HG02852 (cell line): ENCODE results near the gene ABHD5.

Experiments
- ATAC-seq: cut with Tn5 transposase; IDR thresholded peaks from one replicate; pipeline ENCODE4 v1.9.1; 2021; ENCODE audit warnings: mild to moderate bottlenecking, moderate library complexity; ENCODE audit not compliant: unreplicated experiment

ABHD5 gene

DNA sequence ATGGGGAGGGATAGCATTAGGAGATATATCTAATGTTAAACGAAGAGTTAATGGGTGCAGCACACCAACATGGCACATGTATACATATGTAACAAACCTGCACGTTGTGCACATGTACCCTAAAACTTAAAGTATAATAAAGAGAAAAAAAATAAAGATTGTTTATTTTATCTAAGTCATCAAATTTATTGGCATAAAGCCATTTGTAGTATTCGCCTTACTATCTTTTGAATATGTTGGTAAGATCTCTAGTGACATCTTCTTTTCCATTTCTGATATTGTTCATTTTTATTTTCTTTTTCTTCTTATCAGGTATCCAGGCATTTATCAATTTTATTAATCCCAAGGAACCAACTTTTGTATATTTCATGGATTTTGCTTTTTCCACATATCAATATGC, 5.8 kb upstream of the ABHD5 start:
- ATAC-seq, result no peak

DNA sequence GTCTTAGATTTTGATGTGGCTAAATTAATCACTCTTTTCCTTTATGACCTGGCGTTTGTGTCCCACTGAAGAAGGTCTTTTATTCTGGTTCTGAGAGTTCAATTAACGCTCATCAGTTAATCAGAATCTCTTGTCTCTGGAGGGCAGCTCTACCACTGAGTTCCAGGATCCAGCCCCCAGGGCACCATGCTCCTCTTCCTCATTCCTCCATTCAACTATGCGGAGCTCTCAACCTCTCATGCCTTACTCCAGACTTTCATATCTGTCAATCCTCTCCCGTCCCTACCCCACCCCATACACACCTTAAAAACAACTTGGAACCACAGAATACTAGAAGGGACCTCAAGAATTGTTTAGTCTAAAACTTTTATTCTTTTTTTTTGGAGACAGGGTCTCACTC, 4.8 kb upstream of the ABHD5 start:
- no peak for ATAC-seq

DNA sequence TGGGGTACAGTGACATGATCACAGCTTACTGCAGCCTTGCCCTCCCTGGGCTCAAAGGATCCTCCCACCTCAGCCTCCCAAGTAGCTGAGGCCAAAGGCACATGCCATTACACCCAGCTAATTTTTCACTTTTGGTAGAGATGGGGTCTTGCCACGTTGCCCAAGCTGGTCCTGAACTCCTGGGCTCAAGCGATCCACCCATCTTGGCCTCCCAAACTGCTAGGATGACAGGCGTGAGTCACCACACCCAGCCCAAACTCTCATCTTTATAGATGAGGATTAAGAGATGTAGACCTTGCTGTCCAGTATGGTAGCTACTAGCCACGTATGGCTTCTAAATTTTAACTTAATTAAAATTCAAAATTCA, 4.4 kb upstream of the ABHD5 start:
- no peak for ATAC-seq

DNA sequence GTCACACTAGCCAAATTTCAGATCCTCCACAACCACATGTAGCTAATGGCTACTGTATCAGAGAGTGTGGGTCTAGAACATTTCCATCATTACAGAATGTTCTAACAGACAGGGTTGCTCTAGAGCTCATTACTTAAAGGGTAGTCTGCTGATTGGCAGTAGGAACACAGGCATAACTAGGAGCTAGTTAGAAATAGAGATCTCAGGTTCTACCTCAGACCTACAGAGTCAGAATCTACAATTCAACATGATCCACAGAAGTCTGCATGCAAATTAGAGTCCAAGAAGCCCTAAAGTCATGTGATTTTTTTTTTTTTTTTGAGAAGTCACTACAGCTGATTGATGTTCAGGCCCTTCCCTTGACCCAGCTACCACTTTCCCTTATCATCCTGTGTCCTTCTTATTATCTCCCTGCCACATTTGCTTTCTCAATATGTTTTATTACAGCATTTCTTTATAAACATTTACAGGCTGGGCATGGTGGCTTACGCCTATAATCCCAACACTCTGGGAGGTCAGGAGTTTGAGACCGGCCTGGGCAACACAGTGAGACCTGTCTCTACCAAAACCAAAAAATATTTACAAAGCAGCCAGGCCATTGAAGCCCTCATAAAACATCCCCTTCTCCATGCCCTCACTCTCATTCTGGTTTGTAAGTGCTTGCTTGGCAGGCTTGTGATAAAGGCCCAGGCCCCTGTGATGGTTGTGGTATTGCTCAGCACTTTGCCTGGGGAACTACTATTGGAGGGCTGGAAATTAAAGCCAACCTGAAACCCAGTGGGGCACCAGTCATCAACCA, 3.8 kb upstream of the ABHD5 start:
- no peak for ATAC-seq

DNA sequence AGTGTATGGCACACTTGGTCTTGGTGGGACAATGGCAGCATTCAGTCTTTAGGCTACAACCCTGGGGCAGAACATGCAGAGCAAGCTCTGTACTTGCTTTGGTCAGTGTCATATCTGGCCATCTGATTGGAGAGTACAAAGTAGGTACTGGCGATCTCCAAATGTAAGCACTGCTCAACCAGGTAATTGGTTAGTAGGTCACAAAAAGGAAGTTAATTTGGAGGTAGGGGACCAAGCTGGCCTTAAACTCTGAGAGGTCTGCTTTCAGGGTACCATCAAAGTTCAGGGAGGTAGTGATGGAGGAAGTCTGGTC, 3.3 kb upstream of the ABHD5 start:
- no peak for ATAC-seq

DNA sequence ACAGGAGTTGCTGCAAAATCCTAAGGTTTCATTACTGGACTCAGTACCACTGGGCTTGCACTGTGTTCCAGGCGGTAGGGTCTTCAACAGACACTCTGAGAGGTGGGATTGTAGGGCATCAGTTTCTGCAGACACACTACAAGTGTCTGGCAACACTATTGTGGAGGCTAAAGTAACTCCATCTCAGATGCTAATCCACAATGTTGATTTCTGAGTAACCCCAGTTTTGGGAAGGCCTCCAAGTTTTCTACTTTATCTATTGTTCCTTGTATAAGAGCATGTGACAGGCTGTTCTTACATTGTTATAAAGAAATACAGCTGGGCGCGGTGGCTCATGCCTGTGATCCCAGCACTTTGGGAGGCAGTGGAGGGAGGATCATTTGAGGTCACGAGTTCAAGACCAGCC, 2.5 kb upstream of the ABHD5 start:
- no peak for ATAC-seq

DNA sequence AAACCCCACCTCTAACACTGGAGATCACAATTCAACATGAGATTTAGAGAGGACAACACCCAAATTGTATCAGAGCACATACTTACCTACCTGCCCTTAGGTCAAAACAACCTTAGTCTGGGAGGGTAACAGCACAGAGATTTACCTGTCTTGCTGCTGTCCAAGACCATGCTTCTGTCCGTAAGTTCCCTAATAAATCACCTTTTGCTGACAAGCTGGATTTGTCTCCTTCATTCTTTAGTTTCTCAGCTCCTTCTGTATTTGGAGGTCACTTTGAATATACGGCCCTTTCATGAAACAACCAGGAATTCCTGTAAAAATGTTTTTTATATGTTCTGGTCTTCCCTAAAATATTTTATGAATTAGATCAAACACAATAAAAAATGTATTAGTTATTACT, 1.6 kb upstream of the ABHD5 start:
- ATAC-seq, result no peak

DNA sequence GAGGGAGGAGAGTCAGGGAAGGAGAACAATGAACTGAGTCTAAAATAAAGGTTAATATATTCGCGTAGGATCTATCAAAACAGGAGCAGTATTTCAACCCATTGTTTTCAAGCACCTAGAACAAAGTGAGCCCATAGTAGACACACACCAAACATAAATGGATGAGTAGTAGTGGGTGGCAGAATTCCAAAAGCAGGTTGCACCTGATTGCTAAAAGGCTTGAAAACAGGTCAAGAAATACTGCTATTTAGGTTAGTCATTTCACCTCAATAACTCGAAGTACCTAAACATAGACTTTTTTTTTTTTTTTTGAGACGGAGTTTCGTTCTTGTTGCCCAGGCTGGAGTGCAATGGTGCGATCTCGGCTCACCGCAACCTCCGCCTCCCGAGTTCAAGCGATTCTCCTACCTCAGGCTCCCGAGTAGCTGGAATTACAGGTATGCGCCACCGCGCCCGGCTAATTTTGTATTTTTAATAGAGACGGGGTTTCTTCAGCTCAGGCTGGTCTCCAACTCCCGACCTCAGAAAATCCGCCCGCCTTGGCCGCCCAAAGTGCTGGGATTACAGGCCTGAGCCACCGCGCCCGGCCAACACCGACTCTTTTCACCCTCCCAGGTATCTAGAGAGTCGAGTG, 855 bp upstream of the ABHD5 start:
- ATAC-seq, result no peak

DNA sequence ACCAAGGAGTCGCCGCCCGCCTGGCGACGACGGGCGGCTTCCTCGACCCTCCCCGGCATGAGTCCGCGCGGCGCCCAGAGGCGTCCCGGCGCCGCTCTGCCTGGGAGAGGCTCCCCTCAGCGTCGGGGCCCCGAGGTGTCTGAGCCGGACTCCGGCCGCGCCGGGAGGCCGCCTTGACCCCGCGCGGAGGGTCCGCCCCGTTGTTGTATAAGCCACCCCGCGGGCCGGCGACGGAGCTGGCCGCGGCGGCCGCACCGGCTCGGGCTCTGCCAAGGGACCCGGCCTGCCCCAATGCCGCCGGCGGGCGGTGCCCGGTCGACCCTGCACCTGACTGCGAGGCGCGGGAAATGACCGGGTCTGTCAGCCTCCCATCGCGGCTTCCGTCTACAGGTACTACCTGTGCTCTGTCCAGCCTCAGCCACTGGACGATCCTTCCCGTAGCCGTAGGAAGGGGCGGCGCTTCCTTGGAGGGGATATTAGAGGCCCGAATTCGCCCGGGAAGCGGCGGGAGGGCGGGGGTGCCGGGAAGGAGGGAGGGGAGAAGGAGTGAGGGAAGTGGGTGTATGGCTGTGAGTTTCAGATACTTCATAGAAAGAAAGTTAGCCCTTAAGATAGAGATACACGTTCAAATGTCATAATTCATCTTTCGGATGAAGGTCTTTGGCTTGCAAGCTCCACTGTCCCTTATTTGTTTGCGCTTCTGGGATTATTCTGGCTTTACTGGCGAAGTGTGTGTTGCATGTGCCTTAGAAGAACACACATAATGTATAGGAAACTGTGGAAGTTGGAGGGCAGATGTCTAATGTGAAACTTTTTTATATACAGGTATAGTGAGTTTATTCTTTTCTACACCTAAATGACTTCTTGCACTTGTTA, 620 bp downstream of the ABHD5 start:
- ATAC-seq, result peak; percentile 30

DNA sequence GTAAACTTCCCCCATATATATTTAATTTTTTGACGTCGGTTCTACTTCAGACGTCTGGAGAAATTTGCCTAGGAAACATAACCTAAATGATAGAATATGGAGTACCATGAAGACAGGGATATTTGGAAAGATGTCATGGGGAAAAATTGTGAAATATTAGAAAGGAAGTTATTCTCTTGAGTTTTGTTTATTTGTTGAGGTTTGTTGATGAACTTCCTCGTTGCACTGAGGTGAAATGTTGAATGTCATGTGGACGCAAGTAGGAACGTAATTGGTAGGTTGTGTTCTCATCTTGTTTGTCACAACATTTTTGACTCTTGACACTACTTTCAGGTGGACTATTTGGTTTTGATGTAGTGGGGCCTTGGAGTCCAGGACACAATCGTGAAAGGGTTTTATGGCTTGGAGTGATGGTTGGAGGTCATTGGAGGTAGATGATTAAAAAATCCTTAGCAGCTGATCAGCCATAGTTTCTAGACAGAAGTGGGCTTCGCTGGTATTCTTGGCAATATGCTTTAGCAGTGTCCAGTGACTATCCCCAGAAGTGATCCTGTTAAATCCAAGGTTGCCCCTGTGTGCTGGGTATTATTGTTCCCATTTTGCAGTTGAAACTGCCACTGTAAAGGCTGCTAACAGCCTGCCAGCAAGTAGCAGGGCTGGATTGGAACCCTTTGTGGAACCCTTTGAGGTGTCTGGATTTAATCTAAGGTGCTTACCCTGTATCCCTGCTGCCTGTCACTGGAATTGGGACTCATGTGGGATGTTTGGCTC, 1.5 kb downstream of the ABHD5 start:
- ATAC-seq, result no peak

DNA sequence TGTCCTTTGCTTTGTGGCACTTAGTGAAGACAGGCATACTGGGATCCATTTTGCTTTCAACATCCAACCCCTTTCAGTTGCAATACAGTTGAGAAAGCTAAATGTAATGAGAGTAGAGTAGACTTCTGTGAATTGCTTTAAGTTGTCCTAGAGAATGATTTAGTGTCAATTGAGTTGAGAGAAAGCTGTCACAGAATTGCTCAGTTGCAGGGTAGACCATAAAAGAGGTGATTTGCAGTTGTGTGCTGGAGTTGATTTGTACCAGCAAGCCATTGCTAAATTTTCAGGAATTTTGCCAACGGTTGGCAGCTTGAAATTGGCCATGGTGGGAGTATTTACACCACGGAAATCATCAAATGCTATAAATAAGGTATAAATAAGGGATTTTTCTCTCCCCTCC, 2.2 kb downstream of the ABHD5 start:
- no peak for ATAC-seq

DNA sequence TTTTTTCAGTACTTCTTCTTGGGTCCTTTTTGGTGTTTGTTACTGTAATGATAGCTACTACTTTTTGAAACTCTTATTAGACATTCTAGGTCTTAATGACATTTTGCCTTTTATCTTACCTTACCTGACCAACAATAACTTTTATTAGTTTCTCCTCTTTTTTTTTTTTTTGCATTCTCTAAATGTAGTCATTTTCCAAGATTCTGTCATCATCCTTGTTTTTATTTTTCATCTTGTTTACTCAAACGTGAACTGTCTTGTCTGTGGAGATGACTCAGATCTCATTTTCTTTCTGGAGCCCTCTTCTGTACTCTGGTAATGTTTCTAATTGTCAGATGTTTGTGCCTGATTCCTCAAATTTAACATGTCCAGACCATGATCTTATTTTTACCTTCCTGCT, 2.9 kb downstream of the ABHD5 start:
- no peak for ATAC-seq

DNA sequence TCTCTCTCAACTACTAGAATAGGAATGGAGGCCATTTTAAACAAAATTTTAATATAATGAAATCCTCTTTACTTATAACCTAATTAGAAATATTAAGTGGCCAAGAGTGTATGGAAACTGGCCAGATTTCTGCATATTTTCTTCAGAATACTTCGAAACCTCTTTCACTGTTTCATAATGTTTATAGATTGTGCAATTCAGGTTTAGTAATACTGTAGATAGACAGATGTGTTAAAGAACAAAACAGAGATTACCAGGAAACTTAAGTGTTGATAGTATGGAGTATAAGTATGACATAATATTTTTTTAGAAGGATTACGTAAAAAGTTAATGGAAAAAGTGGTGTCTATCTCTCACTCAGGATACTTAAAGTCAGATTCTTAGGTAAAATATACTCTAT, 4.7 kb downstream of the ABHD5 start:
- ATAC-seq, result no peak

DNA sequence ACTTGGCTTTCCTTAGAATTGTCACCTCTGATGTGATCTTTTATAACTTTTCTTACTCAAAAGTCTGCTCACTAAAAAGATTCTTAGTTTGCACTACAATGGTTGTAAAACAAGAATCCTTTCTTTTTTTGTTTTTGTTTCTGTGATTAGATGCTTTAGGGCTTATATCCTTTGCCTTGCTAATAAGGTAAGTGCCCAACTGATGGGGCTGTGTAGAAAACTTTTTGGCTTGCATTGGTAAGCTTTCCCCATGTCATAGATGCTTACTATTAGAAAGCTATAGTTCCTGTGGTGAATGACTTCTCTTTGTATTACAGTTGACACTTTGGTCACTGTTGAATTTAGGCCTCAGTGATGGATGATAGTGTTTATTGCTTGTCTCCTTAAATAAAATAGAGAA, 5.1 kb downstream of the ABHD5 start:
- no peak for ATAC-seq

DNA sequence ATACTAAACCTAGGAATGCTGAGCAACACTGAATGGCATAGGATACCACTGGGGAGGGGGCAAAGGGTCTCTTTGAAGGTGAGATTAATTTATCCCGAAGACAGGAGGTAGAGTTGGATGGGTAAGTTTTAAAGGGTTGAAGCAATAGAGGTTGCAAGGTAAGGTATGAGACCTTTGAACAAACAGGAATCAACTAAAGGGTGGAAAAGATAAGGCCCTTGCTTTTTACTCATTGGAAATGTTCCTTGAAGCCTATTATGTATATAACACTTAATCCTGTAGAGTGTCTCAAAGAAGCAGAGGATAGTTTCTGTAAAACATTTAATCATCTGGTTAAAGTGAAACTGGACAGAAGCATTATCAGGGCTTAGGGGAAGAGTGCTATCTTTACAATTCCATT, 5.7 kb downstream of the ABHD5 start:
- ATAC-seq, result no peak

DNA sequence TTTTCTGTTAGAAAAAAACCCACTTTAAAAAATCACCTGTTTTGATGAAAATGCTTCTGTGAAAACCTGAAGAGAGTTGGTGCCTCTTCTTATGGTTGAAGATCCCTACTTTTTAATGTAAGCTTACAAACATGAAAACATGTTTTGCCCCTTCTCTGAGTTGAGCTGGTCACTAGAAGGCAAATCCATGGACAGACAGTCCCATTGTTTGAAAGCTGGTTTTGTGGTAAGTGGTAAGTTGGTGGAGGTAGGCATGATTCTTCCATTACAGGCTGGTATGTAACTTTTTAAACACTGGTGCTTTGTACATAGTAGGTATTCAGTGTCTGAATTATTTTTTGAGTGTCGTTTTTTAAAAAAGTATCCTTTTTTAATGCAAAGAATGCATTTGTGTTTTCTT, 6.1 kb downstream of the ABHD5 start:
- no peak for ATAC-seq

DNA sequence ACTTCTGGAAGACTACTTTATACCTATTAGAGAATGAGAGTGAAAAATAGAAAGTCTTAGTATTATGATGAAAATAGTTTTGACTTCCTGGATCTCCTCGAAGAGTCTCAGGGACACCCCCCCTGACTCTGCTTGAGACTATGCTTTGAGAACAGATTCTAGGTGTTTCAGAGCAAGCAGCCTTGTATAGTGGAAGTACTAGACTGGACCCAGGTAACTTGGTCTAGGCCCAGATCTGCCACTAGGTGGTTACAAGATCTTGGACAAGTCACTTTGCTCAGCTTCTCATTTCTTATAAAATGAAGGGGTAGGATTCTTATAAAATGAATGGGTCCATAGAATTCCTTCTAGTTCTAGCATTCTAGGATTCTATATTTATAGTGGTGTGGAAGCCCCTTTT, 9.1 kb downstream of the ABHD5 start:
- ATAC-seq, result peak; percentile 90

DNA sequence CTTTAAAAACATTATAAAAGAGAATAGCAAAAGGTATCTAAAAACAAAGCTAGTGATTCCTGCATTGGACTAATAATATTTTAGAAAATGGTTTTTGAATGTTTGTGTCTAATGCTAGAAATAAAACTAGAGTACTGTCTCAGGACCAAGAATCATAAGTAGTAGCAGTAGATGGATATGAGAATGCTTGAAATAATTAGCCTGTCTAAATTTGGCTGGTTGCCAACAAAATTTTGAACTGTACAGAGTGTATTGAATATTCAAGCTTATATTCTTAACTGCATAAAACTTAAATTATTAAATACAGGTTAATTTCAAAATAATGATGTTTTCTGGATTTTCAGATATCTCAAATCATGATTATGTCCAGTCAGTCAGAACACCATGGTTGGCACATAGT, 14.0 kb downstream of the ABHD5 start:
- ATAC-seq, result no peak

DNA sequence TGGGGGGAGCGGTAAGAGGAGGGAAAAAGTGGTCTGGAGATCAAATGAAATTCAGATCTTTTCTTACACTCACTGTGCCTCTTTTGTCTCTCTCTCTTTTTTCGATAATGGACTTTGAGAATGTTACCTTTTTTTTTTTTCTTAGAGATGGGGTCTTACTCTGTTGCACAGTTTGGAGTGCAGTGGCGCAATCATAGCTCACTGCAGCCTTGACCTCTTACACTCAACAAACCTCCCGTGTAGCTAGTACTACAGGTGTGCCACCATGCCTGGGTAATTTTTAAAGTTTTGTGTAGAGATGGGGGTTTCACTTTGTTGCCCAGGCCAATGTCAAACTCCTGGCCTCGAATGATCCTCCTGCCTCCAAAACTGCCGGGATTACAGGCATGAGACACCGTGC, 15.6 kb downstream of the ABHD5 start:
- no peak for ATAC-seq

DNA sequence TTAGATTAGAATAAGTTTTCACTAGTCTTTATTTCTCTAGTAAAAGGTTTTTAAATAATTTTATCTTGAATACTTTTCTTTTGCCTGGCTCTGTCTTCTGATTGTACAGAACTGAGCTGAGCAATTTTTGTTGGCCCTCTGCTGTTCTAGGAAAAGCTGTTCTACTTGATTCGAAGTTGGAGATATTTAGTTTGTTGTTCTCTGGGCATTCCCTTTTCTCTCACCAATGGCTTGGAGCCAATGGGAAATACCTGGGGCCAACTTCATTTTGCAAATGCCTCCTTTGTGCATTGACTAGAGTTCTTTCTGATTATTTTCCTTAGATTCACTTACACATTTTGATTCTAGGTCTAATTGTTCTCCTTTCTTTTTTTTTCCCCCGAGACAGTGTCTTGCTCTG, 16.5 kb downstream of the ABHD5 start:
- ATAC-seq, result no peak

DNA sequence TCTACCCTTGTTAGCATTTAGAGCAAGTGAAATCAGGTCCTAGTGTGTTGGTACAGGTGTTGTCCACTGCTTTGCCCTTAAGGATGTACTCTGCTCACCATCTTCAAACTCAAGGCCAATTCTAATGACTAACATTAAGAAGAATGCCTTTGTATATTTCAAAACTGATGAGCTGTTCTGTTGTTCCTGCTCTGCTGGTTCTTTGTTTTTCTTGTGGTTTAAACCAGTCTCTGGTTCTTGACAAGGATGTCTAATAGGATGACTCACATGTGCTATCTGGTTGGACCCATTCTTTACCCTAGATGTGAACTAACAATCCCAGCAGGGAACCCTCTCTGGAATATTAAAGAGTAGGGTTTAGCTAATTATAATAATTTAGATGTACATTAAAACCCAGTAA, 17.3 kb downstream of the ABHD5 start:
- ATAC-seq, result no peak
